Iris pigment epithelial cell (primary cell): ENCODE results near the gene HPRT1.

Experiments used
- DNase-seq: peaks from one replicate; pipeline ENCODE4 v3.0.0-alpha.2; 2011; ENCODE audit warnings: low read depth

Gene HPRT1

GRCh38 chrX:134476284-134476683 is 16.3 kb downstream of the HPRT1 start:
- peak; percentile 37 for DNase-seq

GRCh38 chrX:134478374-134478773 is 18.4 kb downstream of the HPRT1 start:
- DNase-seq: no peak

- DNase-seq: peak; percentile 64
Observed at GRCh38 chrX:134480061-134480460, 20.1 kb downstream of the HPRT1 start.

- DNase-seq: no peak
Observed at GRCh38 chrX:134481339-134481738, 21.4 kb downstream of the HPRT1 start.

GRCh38 chrX:134482371-134482770 is 22.4 kb downstream of the HPRT1 start:
- DNase-seq: no peak

GRCh38 chrX:134484039-134484438 is 24.1 kb downstream of the HPRT1 start:
- DNase-seq: peak; percentile 56

GRCh38 chrX:134501941-134502340 is 42.0 kb downstream of the HPRT1 start:
- DNase-seq: no peak

- peak; percentile 67 for DNase-seq
Observed at GRCh38 chrX:134502686-134503085, 42.7 kb downstream of the HPRT1 start.

GRCh38 chrX:134512566-134512965 is 52.6 kb downstream of the HPRT1 start:
- DNase-seq: peak; percentile 82

GRCh38 chrX:134513091-134513490 is 53.1 kb downstream of the HPRT1 start:
- peak; percentile 41 for DNase-seq

GRCh38 chrX:134520860-134521390 is 61.0 kb downstream of the HPRT1 start:
- DNase-seq: peak; percentile 69

GRCh38 chrX:134524181-134524580 is 64.2 kb downstream of the HPRT1 start:
- DNase-seq: no peak

GRCh38 chrX:134525086-134525792 is 65.3 kb downstream of the HPRT1 start:
- peak; percentile 67 for DNase-seq

GRCh38 chrX:134526399-134526798 is 66.4 kb downstream of the HPRT1 start:
- DNase-seq: no peak

- DNase-seq: no peak
Observed at GRCh38 chrX:134528960-134529359, 69.0 kb downstream of the HPRT1 start.

GRCh38 chrX:134529481-134529880 is 69.5 kb downstream of the HPRT1 start:
- DNase-seq: no peak

- DNase-seq: no peak
Observed at GRCh38 chrX:134530845-134531244, 70.9 kb downstream of the HPRT1 start.

- DNase-seq: no peak
Observed at GRCh38 chrX:134533352-134533751, 73.4 kb downstream of the HPRT1 start.

GRCh38 chrX:134533952-134534351 is 74.0 kb downstream of the HPRT1 start:
- no peak for DNase-seq

- DNase-seq: peak; percentile 68
Observed at GRCh38 chrX:134537179-134537955, 77.4 kb downstream of the HPRT1 start.

GRCh38 chrX:134538316-134538715 is 78.4 kb downstream of the HPRT1 start:
- DNase-seq: no peak

GRCh38 chrX:134541906-134542305 is 81.9 kb downstream of the HPRT1 start:
- no peak for DNase-seq

GRCh38 chrX:134542485-134542884 is 82.5 kb downstream of the HPRT1 start:
- peak; percentile 79 for DNase-seq
